Measurements from ENCODE around the gene TSSC4.

Gene TSSC4

GRCh38 chr11:2387266-2387987 is 13.1 kb upstream of the TSSC4 start:
- no peak for DNase-seq

GRCh38 chr11:2388431-2389376 is 11.8 kb upstream of the TSSC4 start:
- DNase-seq: no peak

- no peak for DNase-seq
Observed at GRCh38 chr11:2389377-2390026, 11.0 kb upstream of the TSSC4 start.

GRCh38 chr11:2390091-2390724 is 10.3 kb upstream of the TSSC4 start:
- DNase-seq: no peak

GRCh38 chr11:2390725-2391151 is 9.8 kb upstream of the TSSC4 start:
- DNase-seq: no peak

- no peak for DNase-seq
Observed at GRCh38 chr11:2391181-2391975, 9.2 kb upstream of the TSSC4 start.

- DNase-seq: no peak
Observed at GRCh38 chr11:2392241-2392959, 8.2 kb upstream of the TSSC4 start.

- DNase-seq: no peak
Observed at GRCh38 chr11:2393111-2393868, 7.3 kb upstream of the TSSC4 start.

GRCh38 chr11:2393941-2394817 is 6.4 kb upstream of the TSSC4 start:
- DNase-seq: no peak

- no peak for DNase-seq
Observed at GRCh38 chr11:2394818-2395105, 5.8 kb upstream of the TSSC4 start.

GRCh38 chr11:2395211-2395730 is 5.3 kb upstream of the TSSC4 start:
- DNase-seq: no peak

GRCh38 chr11:2395856-2396255 is 4.7 kb upstream of the TSSC4 start:
- no peak for DNase-seq

GRCh38 chr11:2396471-2396870 is 4.1 kb upstream of the TSSC4 start:
- no peak for DNase-seq

- no peak for DNase-seq
Observed at GRCh38 chr11:2397005-2397404, 3.5 kb upstream of the TSSC4 start.

GRCh38 chr11:2398664-2399355 is 1.7 kb upstream of the TSSC4 start:
- no peak for DNase-seq

- DNase-seq: no peak
Observed at GRCh38 chr11:2399488-2400068, 972 bp upstream of the TSSC4 start.

GRCh38 chr11:2400762-2401435 is 349 bp downstream of the TSSC4 start:
- no peak for DNase-seq

GRCh38 chr11:2401436-2401984 is 960 bp downstream of the TSSC4 start:
- DNase-seq: no peak
